ENCODE results near the gene DNAJC1.

DNAJC1 gene

GRCh38 chr10:21924511-21924910 is 79.0 kb downstream of the DNAJC1 start:
- no peak for TF ChIP-seq CTCF (IDR thresholded peaks at IDR 0.05; ENCODE audit: extremely low read depth, missing control alignments)
- DNase-seq (ENCODE audit: low spot score) = no peak

- no peak for TF ChIP-seq CTCF (IDR thresholded peaks at IDR 0.05; ENCODE audit: extremely low read depth, missing control alignments)
- DNase-seq (ENCODE audit: low spot score) = no peak
Observed at GRCh38 chr10:21920633-21921032, 82.9 kb downstream of the DNAJC1 start.

GRCh38 chr10:21919906-21920305 is 83.6 kb downstream of the DNAJC1 start:
- TF ChIP-seq CTCF (IDR thresholded peaks at IDR 0.05; ENCODE audit: extremely low read depth, missing control alignments) = no peak
- no peak for DNase-seq (ENCODE audit: low spot score)

GRCh38 chr10:21919117-21919516 is 84.4 kb downstream of the DNAJC1 start:
- TF ChIP-seq CTCF (IDR thresholded peaks at IDR 0.05; ENCODE audit: extremely low read depth, missing control alignments) = no peak
- no peak for DNase-seq (ENCODE audit: low spot score)

- no peak for TF ChIP-seq CTCF (IDR thresholded peaks at IDR 0.05; ENCODE audit: extremely low read depth, missing control alignments)
- DNase-seq (ENCODE audit: low spot score) = no peak
Observed at GRCh38 chr10:21912625-21913024, 90.9 kb downstream of the DNAJC1 start.

- DNase-seq (ENCODE audit: low spot score) = no peak
- TF ChIP-seq CTCF (IDR thresholded peaks at IDR 0.05; ENCODE audit: extremely low read depth, missing control alignments) = no peak
Observed at GRCh38 chr10:21910798-21911197, 92.7 kb downstream of the DNAJC1 start.

- no peak for DNase-seq (ENCODE audit: low spot score)
- no peak for TF ChIP-seq CTCF (IDR thresholded peaks at IDR 0.05; ENCODE audit: extremely low read depth, missing control alignments)
Observed at GRCh38 chr10:21907436-21907835, 96.1 kb downstream of the DNAJC1 start.
